DOHH2 (cell line): ENCODE results near the gene BICRA.

Source experiments
- H3F3A ChIP-seq: fragments of 200-600 bp; sonication (generic), shearing (Covaris generic); 2 replicates; pipeline ENCODE4 v1.6.0; 2016; ENCODE audit warnings: antibody characterized with exemption, mild to moderate bottlenecking; ENCODE audit not compliant: control insufficient read depth, insufficient read depth
- H3K27ac ChIP-seq: fragments of 200-600 bp; sonication (generic); 2 replicates; pipeline ENCODE4 v1.5.1; 2014; ENCODE audit warnings: low read depth, mild to moderate bottlenecking, low read length, moderate library complexity
- H3K27me3 ChIP-seq: fragments of 200-600 bp; sonication (generic); 2 replicates; pipeline ENCODE4 v1.6.1; 2014; ENCODE audit warnings: mild to moderate bottlenecking, low read length, mixed read lengths; ENCODE audit not compliant: control insufficient read depth
- H3K36me3 ChIP-seq: fragments of 200-600 bp; sonication (generic); 2 replicates; pipeline ENCODE4 v1.6.1; 2014; ENCODE audit warnings: mild to moderate bottlenecking, low read length, moderate library complexity, mixed read lengths; ENCODE audit not compliant: control insufficient read depth
- H3K4me1 ChIP-seq: fragments of 200-600 bp; sonication (generic); 2 replicates; pipeline ENCODE4 v1.6.1; 2014; ENCODE audit warnings: mild to moderate bottlenecking, low read length, mixed read lengths; ENCODE audit not compliant: control insufficient read depth
- H3K4me2 ChIP-seq: fragments of 200-600 bp; sonication (generic); 2 replicates; pipeline ENCODE4 v1.6.0; 2014; ENCODE audit warnings: mild to moderate bottlenecking, low read length, moderate library complexity
- H3K4me3 ChIP-seq: fragments of 200-600 bp; sonication (generic); 2 replicates; pipeline ENCODE4 v1.5.1; 2014; ENCODE audit warnings: mild to moderate bottlenecking, low read length, mixed read lengths
- H3K79me2 ChIP-seq: fragments of 200-600 bp; sonication (generic); 2 replicates; pipeline ENCODE4 v1.6.1; 2014; ENCODE audit warnings: mild to moderate bottlenecking, low read length, mixed read lengths; ENCODE audit not compliant: control insufficient read depth
- H3K9me2 ChIP-seq: fragments of 200-600 bp; sonication (generic); replicated peaks from 2 replicates; pipeline ENCODE4 v1.6.1; 2014; ENCODE audit warnings: mild to moderate bottlenecking, low read length, mixed read lengths; ENCODE audit not compliant: control insufficient read depth
- H3K9me3 ChIP-seq: fragments of 200-600 bp; sonication (generic); 2 replicates; pipeline ENCODE4 v1.6.1; 2014; ENCODE audit warnings: antibody characterized with exemption, low read length, mixed read lengths; ENCODE audit not compliant: control insufficient read depth, insufficient read depth
- H4K20me1 ChIP-seq: fragments of 200-600 bp; sonication (generic); 2 replicates; pipeline ENCODE4 v1.6.0; 2014; ENCODE audit warnings: low read depth, mild to moderate bottlenecking, antibody characterized with exemption, low read length, moderate library complexity; ENCODE audit not compliant: control insufficient read depth, insufficient read depth
- CTCF ChIP-seq: fragments of 200-600 bp; sonication (generic); IDR thresholded peaks from one replicate; pipeline ENCODE4 v1.5.1; 2014; ENCODE audit warnings: antibody characterized with exemption, mild to moderate bottlenecking, low read depth, low read length; ENCODE audit not compliant: poor library complexity, severe bottlenecking
- EZH2phosphoT487 ChIP-seq: fragments of 200-600 bp; sonication (generic); IDR thresholded peaks from 2 replicates; pipeline ENCODE4 v1.6.1; 2017; ENCODE audit warnings: borderline replicate concordance, mild to moderate bottlenecking, antibody characterized with exemption, low read length, moderate library complexity, mixed read lengths

Gene BICRA

DNA sequence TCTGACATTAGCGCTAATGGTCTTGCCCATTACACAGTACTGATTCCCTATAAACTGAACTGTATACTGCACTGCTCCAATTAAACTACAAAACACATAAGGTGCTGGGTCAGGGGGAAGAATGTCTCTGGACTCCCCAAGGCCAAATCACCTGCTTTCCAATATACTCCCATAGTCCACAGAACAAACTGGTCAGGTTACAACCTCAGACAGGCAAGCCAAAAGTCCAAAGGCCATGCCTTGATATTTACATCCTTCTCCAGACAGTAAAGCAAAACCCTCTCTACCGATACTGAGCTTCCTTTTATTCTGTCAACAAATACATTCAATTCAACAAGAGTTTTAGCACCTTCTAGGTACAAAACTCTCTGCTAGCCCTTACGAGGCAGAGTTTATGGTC, 44.9 kb upstream of the BICRA start:
- H3K27me3 ChIP-seq: no peaks in the 10 kb centered on the region
- H3K4me2 ChIP-seq: no peak overlapping the region
- no peaks in the 10 kb centered on the region for H3K9me3 ChIP-seq
- no peak overlapping the region for H3K4me3 ChIP-seq
- no peaks in the 10 kb centered on the region for H3K9me2 ChIP-seq
- H3K36me3 ChIP-seq: no peaks in the 10 kb centered on the region
- no peak for TF ChIP-seq CTCF
- TF ChIP-seq EZH2phosphoT487: no peak
- no peaks in the 10 kb centered on the region for H3K79me2 ChIP-seq
- H3K27ac ChIP-seq: no peak overlapping the region
- H4K20me1 ChIP-seq: no peaks in the 10 kb centered on the region
- H3K4me1 ChIP-seq: peaks cover 9% of the 10 kb centered on the region
- H3F3A ChIP-seq: peaks cover 4% of the 10 kb centered on the region; the same call in 1 of the 2 replicates

DNA sequence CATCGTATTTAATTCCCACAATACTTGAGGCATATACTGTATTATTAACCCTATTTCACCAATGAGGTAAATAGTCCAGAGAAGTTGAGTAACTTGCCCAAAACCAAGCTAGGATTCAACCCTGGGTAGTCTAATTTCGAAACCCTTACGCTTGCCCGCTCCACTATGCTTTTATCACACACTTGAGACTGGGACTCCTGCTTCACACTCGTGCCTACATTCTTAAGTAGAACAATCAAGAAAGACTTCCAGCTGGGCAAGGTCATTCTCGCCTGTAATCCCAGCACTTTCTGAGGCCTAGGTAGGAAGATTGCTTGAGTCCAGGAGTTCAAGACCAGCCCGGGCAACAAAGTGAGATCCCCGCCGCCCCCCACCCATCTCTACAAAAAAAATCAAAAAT, 39.6 kb upstream of the BICRA start:
- TF ChIP-seq CTCF (no peak), EZH2phosphoT487 (no peak)
- Histone ChIP-seq H3K9me2 (no peaks in the 10 kb centered on the region), H3K36me3 (no peaks in the 10 kb centered on the region), H3F3A (peaks cover 12% of the 10 kb centered on the region; the same call in 1 of the 2 replicates), H3K4me1 (peaks cover 15% of the 10 kb centered on the region), H3K27ac (no peak overlapping the region), H4K20me1 (no peaks in the 10 kb centered on the region), H3K79me2 (no peaks in the 10 kb centered on the region), H3K4me2 (no peak overlapping the region), H3K4me3 (no peak overlapping the region), H3K27me3 (no peaks in the 10 kb centered on the region), H3K9me3 (no peaks in the 10 kb centered on the region)

DNA sequence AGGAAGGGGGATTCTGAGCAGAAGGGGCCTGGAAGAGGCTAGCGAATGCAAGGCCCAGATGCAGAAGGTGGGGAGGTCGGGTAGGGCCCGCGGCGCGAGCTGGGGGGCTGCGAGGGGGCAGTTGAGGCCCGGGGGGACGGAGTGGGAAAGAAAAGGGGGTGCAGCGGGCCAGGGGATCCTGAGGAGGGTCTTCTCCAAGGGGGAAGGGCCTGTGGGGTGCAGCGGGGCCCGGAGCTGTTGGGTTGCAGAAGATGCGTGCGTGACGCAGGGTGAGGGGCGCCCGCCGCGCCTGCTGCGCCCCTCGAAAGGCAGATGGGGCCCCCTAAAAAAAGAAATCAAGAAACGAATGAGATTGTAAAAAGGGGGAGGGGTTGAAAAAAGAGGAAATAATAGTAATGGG, 36.3 kb upstream of the BICRA start:
- peaks cover 41% of the 10 kb centered on the region for H3K4me1 ChIP-seq
- H3K27ac ChIP-seq: no peak overlapping the region
- H4K20me1 ChIP-seq: no peaks in the 10 kb centered on the region
- TF ChIP-seq EZH2phosphoT487 (no peak), CTCF (no peak)
- H3K4me2 ChIP-seq: no peak overlapping the region
- H3K79me2 ChIP-seq: no peaks in the 10 kb centered on the region
- no peak overlapping the region for H3K4me3 ChIP-seq
- H3K36me3 ChIP-seq: no peaks in the 10 kb centered on the region
- H3K9me2 ChIP-seq: no peaks in the 10 kb centered on the region
- no peaks in the 10 kb centered on the region for H3K27me3 ChIP-seq
- peaks cover 26% of the 10 kb centered on the region for H3F3A ChIP-seq
- no peaks in the 10 kb centered on the region for H3K9me3 ChIP-seq
